GM12878 (cell line): ENCODE data around the gene MFAP2.

Source experiments
- CHD1 ChIP-seq: IDR thresholded peaks from 2 replicates; pipeline ENCODE4 v1.6.1; 2012; ENCODE audit warnings: low read depth, low read length, improper control_type of control experiment
- E2F4 ChIP-seq: IDR thresholded peaks from 2 replicates; pipeline ENCODE4 v1.6.1; 2012; ENCODE audit warnings: low read depth, low read length, improper control_type of control experiment
- MYC ChIP-seq: IDR thresholded peaks from 2 replicates; pipeline ENCODE4 v1.6.1; 2011; ENCODE audit warnings: mild to moderate bottlenecking, low read length, moderate library complexity, inconsistent platforms; ENCODE audit not compliant: insufficient read depth, insufficient replicate concordance, insufficient read length, severe bottlenecking
- NBN ChIP-seq: fragments of 450-650 bp; IDR thresholded peaks from 2 replicates; pipeline ENCODE4 v1.6.1; 2016
- POLR2A ChIP-seq: IDR thresholded peaks from 2 replicates; pipeline ENCODE4 v1.6.1; 2011; ENCODE audit warnings: low read depth, mild to moderate bottlenecking, low read length
- POLR2AphosphoS5 ChIP-seq: IDR thresholded peaks from 2 replicates; pipeline ENCODE4 v1.6.1; 2011; ENCODE audit warnings: mild to moderate bottlenecking, low read length, inconsistent platforms
- SIN3A ChIP-seq: IDR thresholded peaks from 2 replicates; pipeline ENCODE4 v1.6.1; 2012; ENCODE audit warnings: low read depth, low read length, improper control_type of control experiment
- SP1 ChIP-seq: IDR thresholded peaks from one replicate; pipeline ENCODE4 v1.6.1; 2011; ENCODE audit warnings: low read depth, low read length
- SPI1 ChIP-seq: IDR thresholded peaks from 2 replicates; pipeline ENCODE4 v1.6.1; 2011; ENCODE audit warnings: low read depth, mild to moderate bottlenecking, low read length, moderate library complexity, borderline replicate concordance; ENCODE audit not compliant: insufficient read depth
- WRNIP1 ChIP-seq: IDR thresholded peaks from 2 replicates; pipeline ENCODE4 v1.6.1; 2011; ENCODE audit warnings: low read depth, low read length, improper control_type of control experiment, borderline replicate concordance
- TF ChIP-seq, protein P1 (sequence below), 3 experiments: IDR thresholded peaks in 2 of 3; conservative IDR thresholded peaks in 1 of 3; 2 replicates each; pipeline ENCODE4 v1.5.1; 2011; ENCODE audit warnings: low read depth in 3 of 3, low read length in 3 of 3, mild to moderate bottlenecking in 3 of 3, control low read depth in 2 of 3, moderate library complexity in 2 of 3, inconsistent platforms in 1 of 3, mixed read lengths in 1 of 3; ENCODE audit not compliant: control insufficient read depth in 2 of 3, insufficient read depth in 1 of 3; ENCODE audit errors: extremely low read depth in 1 of 3
- TF ChIP-seq, protein P2 (sequence below): IDR thresholded peaks from 2 replicates; pipeline ENCODE4 v1.6.1; 2011; ENCODE audit warnings: low read depth, mild to moderate bottlenecking, low read length, moderate library complexity, borderline replicate concordance; ENCODE audit errors: extremely low read depth

DNA sequence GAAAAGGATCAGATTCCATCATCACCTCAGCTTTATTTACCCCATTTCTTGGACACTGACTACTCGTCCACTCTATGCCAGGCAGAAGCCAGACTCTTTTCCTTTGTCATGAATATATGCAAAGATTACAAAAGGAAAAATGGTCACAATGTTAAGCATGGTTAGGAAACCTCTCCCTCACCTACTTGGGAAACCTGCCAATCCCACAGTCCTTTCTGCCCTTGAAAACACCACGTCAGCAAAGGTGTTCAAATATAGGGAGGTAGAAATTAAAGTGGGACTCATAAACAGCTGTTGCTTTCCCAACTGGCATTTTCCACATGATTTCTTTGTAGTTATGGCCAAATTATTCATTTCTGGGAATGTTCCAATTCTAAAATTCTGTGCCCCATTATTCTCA, 47.5 kb upstream of the MFAP2 start:
- TF ChIP-seq WRNIP1, result no peak
- TF ChIP-seq E2F4, result no peak
- TF ChIP-seq SPI1, result no peak
- no peak for TF ChIP-seq SP1
- TF ChIP-seq, protein P1, sequence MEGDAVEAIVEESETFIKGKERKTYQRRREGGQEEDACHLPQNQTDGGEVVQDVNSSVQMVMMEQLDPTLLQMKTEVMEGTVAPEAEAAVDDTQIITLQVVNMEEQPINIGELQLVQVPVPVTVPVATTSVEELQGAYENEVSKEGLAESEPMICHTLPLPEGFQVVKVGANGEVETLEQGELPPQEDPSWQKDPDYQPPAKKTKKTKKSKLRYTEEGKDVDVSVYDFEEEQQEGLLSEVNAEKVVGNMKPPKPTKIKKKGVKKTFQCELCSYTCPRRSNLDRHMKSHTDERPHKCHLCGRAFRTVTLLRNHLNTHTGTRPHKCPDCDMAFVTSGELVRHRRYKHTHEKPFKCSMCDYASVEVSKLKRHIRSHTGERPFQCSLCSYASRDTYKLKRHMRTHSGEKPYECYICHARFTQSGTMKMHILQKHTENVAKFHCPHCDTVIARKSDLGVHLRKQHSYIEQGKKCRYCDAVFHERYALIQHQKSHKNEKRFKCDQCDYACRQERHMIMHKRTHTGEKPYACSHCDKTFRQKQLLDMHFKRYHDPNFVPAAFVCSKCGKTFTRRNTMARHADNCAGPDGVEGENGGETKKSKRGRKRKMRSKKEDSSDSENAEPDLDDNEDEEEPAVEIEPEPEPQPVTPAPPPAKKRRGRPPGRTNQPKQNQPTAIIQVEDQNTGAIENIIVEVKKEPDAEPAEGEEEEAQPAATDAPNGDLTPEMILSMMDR (IDR thresholded peaks at IDR 0.05 in 2 of 3, conservative IDR thresholded peaks at IDR 0.05 in 1 of 3; ENCODE audit: control insufficient read depth in 2 of 3, extremely low read depth in 1 of 3, insufficient read depth in 1 of 3, low read depth in 3 of 3, low read length in 3 of 3), result no peak
- no peak for TF ChIP-seq MYC
- no peak for TF ChIP-seq NBN
- no peak for TF ChIP-seq SIN3A
- no peak for TF ChIP-seq CHD1
- no peak for TF ChIP-seq POLR2A
- TF ChIP-seq POLR2AphosphoS5, result no peak
- TF ChIP-seq, protein P2, sequence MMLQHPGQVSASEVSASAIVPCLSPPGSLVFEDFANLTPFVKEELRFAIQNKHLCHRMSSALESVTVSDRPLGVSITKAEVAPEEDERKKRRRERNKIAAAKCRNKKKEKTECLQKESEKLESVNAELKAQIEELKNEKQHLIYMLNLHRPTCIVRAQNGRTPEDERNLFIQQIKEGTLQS, result no peak
